Right lung (tissue), 5 donors: ENCODE results near the gene ARL15. TPM values are rescaled to one million over a fixed set of nuclear protein-coding genes. Genes with fewer than 3 reads are reported as not detected.

Experiments
- DNase-seq, 2 donors: peaks; one replicate each; pipeline ENCODE4 v3.0.0-alpha.2; 2013
- polyA plus RNA-seq, 5 donors: library from polyadenylated mRNA; unstranded; fragments of 120-200 nt; gene quantifications; one replicate each; pipeline versions ENCODE4 v1.2.1 to v1.2.3, GENCODE V29; 2013; ENCODE audit warnings: inconsistent platforms in 1 of 5, low replicate concordance in 1 of 5; ENCODE audit not compliant: insufficient read length in 5 of 5, insufficient read depth in 1 of 5

Gene ARL15
- polyA plus RNA-seq, 5 donors: 16.5 to 30.1 (median 25.3) TPM

GRCh38 chr5:54214722-54215121 lies 95.7 kb downstream of the ARL15 start:
- no peak for DNase-seq

- no peak for DNase-seq
Observed at GRCh38 chr5:54212331-54212730, 98.0 kb downstream of the ARL15 start.

DNA sequence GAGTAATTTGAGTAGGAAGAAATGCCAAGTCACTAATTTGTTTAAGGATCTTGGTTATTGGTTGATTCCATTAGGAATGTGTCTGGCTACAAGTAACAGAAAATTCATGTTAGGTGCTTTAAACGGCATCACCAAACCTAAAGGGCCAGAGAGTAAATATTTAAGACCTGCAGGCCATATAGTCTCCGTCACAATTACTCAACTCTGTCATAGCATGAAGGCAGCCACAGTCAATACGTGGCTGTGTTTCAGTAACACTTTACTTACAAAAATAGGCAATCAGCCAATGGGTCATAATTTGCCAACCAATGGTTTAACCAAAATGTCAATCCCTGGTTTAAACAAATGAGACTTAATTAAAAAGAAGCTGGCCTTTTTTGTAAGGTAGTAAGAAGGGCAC lies 98.5 kb downstream of the ARL15 start:
- DNase-seq: no peak

- no peak for DNase-seq
Observed at GRCh38 chr5:54207566-54207965, 102.8 kb downstream of the ARL15 start.

DNA sequence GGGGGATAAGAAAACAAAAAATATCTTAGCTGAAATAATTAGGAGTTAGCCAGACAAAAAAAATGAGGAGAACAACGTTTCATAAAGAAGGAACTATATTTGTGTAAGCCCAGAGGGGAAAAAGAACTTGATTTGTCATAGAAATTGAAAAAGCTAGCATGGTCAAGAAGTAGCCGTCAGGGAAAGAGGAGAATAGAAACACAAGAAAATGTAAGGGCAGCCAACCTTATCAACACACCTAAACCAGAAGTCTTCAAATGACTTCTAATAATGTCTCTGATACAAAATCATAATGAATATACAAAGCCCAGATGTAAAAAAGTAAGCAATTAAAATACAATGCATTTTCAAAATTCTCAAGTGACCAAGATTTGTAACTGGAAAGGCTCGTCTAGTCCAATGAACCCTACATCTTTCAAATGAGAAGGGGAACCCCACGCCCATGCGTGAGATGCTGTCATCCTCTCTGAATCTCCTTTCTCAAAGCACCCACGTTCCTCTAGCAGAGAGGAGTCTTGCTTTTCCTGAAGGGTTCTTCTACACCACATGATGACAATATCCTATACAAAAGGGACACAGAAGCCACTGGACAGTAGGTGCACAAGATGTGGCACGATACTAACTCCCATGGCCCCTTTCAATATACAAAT lies 103.7 kb downstream of the ARL15 start:
- no peak for DNase-seq

- no peak for DNase-seq
Observed at GRCh38 chr5:54205918-54206317, 104.5 kb downstream of the ARL15 start.

GRCh38 chr5:54205453-54205852 lies 104.9 kb downstream of the ARL15 start:
- DNase-seq: no peak

GRCh38 chr5:54197018-54197417 lies 113.4 kb downstream of the ARL15 start:
- DNase-seq: no peak

GRCh38 chr5:54195701-54196100 lies 114.7 kb downstream of the ARL15 start:
- DNase-seq: no peak

DNA sequence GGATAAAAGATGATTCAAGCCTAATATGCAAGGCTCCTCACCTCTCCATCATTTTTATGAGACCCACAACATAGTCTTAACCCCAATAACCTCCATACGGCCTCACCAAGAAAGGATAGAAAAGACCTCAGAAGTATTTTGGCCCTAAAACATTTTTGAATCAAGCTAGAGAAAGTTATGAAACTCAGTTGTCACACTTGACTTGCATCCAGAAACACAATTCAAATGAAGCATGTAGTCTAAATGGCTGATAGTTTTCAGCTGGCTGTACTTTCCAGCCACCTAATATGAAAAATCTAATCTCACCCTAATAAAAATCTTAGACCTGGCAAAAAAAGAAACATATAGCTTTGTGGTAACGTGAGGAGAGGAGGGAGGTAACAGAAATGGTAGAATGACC lies 116.1 kb downstream of the ARL15 start:
- DNase-seq: peak; percentile 42

DNA sequence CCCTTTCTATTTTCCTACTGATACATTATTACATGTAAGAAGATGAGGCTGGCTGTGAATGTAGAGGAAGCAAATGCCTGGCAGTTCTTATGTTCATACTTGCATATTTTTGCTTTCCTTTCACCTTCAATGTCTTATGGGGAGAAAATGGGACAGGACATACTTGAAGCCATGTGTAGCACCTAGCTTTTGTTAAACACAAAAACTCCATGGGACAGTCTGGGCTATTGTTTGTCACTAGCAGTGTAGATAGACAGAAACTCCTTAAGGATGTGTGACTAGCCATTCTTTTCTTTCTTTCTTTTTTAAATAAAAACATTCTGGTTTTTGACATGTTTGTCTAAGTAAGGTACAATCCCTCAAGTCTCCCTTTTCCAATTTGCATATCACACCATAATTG lies 122.7 kb downstream of the ARL15 start:
- no peak for DNase-seq

DNA sequence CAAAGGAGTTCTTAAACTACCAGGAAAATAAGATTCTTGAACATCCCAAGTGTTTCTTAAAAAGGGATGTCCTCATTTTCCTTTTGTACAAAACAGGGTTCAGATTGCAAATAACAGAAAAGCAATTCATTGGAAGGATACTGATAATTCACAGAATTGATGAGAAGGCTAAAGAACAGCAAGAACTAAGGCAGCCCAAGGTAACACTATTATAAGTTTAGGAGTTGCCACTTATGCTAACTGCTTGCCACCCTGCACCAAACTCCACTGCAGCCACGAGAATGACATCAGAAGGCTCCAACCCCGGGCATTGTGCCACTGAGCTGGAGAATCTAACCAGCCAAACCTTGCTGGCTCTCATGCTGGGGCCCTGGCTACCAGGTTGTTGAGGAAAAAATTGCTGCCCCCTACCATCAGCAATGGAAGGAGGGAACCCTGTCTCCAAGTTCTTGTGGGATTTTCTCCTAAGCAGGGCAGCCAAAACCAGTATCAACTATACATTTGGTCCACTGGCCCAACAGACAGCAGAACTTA lies 123.4 kb downstream of the ARL15 start:
- DNase-seq: no peak

- DNase-seq: no peak
Observed at GRCh38 chr5:54186108-54186507, 124.3 kb downstream of the ARL15 start.

GRCh38 chr5:54184806-54185205 lies 125.6 kb downstream of the ARL15 start:
- no peak for DNase-seq

DNA sequence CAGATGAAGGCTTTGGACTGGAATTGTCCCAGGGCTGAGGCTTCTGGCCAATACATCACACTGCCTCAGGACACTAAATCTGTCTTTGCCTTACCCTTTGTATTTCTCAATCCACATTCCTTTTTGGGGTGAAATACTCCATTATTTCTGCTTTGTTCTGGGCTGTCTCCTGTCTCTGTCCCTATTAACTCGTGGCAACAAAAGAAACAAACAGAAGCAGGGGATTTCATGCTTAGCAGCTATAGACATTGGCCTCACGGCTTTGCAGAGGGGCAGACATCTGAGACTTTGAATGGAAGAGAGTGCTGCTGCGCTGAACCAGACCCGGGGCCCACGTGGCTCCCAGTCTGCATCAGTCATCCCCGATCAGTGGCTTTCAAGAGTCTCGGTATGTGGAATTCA lies 129.7 kb downstream of the ARL15 start:
- DNase-seq: no peak

DNA sequence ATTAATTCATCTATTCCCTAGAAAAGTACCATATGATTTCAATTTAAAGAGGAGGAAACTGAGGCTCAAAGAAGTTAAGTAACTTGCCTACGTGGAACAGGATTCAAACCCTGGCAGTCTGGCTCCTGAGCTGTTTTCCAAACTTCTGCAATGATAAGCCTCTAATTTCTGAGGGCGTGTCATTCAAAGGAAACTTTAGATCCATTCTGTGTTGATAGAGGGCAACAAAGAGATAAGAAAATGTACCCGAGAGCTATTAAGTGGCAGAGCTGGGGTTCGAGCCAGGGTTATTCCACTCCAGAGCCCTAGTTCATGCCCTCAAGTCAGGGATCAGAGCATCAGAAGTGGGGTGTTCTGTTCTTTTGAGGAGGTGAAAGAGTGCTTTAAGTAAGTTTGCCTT lies 131.4 kb downstream of the ARL15 start:
- no peak for DNase-seq

DNA sequence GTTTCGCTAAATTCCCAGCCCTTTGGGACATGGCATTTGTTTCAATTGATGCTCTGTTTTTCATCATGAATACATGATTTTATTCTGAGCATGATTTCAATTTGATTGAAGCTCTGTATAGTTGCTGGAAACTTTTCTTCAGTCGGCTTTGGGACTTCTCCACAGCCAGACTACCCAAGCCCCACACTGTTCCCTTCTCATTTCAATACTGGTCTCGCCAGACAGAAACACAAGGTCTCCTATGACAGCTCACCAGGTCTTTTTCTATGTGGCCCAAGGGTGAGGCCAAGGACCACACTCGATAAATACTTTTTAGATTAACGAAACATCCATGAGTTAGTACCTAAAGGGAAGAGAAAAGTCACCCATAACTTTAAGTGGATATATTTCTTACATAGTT lies 132.2 kb downstream of the ARL15 start:
- no peak for DNase-seq

GRCh38 chr5:54177058-54177457 lies 133.3 kb downstream of the ARL15 start:
- DNase-seq: no peak

DNA sequence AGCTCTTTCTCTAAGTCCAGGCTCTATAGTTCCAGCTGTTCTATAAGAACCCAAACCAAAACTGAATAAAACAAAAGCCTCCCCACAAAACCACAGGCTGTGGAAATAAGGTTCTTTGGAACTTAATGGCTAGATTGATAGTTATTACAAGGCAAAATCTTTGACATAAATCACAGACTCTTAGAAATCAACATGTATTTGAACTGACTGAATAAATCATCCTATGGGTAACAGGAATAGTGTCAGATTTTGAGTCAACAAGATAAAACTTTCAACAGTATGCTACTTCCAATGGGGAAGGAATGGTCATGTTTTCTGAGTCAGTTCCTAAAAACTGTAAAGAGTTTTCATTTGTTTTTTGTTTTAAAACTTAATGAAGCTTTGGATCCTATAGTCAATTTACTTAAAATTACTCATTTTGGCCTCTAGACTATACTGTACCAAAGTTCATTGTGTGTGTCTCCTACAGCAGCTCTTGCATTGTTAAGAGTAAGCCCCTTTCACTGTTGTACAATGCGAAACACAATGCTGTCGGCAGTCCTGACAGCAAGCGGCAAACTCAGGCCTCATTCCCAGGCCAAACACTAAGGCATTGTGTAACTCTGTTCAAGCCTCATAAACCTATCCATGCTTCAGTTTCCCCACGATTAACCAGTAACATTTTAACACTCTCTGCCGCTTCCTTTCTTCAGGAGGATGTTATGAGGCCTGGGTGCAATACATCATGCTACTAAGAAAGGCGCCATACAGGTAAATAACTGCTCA lies 134.1 kb downstream of the ARL15 start:
- no peak for DNase-seq

DNA sequence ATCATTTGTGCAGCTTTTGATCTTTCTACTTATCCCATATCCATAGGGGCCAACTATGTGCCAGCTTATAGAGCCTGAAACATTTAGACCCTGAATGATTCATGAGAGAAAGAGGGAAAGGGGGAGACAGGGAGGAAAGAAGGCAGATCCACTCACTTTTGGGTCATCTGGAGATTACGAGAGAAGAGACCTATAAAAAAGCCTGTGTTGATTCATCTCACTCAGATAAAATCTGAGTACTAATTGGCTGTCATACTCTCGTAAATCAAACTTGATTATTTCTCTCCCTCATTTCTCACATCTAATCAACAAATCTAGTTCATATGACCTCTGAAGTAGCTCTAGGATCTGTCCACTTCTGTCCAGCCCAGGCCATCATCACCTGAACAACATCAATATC lies 137.1 kb downstream of the ARL15 start:
- DNase-seq: no peak

- DNase-seq: no peak
Observed at GRCh38 chr5:54171645-54172384, 138.6 kb downstream of the ARL15 start.

GRCh38 chr5:54165687-54166086 lies 144.7 kb downstream of the ARL15 start:
- DNase-seq: no peak

DNA sequence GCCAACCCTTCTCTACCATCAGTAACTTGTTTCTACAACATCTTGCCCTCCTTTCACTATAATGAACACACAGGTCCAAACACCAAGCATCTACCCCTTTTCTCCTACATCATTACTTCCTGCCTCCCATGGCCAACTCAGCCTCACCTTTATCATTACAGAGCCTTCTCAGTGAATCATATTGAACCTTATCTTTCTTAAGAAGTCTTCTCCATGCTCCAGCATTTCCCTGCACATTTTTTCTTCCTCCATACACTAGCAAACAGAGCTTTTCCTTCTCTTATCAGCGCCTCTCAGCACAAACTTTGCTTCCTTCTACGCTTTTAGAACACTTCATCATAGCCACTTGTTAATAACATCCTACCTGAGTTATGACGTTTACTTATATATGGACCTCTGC lies 148.2 kb downstream of the ARL15 start:
- DNase-seq: no peak
